SK-N-SH (cell line): ENCODE results near the gene NAA40.

Experiments used
- CTCF ChIP-seq: fragments of 200-600 bp; sonication (generic); IDR thresholded peaks from 2 replicates; pipeline ENCODE4 v1.6.1; 2017; ENCODE audit warnings: antibody characterized with exemption, mild to moderate bottlenecking, moderate library complexity
- EP300 ChIP-seq, 2 experiments: IDR thresholded peaks; 2 replicates each; pipeline versions ENCODE4 v1.4.0 to v1.6.1; 2012; ENCODE audit warnings: borderline replicate concordance in 1 of 2, low read depth in 1 of 2, low read length in 1 of 2
- GABPA ChIP-seq: IDR thresholded peaks from 2 replicates; pipeline ENCODE4 v1.4.0; 2012; ENCODE audit warnings: low read depth, mild to moderate bottlenecking
- IRF3 ChIP-seq: fragments of 150-350 bp; IDR thresholded peaks from 2 replicates; pipeline ENCODE4 v1.6.1; 2016; ENCODE audit warnings: mild to moderate bottlenecking, low read depth, low read length
- JUND ChIP-seq: IDR thresholded peaks from 2 replicates; pipeline ENCODE4 v1.4.0; 2012
- NRF1 ChIP-seq: IDR thresholded peaks from 2 replicates; pipeline ENCODE4 v1.6.1; 2012; ENCODE audit warnings: low read depth, mild to moderate bottlenecking, low read length
- PBX3 ChIP-seq: IDR thresholded peaks from 2 replicates; pipeline ENCODE4; 2012
- POLR2AphosphoS5 ChIP-seq: IDR thresholded peaks from 2 replicates; pipeline ENCODE4 v1.6.1; 2012; ENCODE audit warnings: low read depth, low read length
- SIN3A ChIP-seq: IDR thresholded peaks from 2 replicates; pipeline ENCODE4 v1.6.1; 2012; ENCODE audit warnings: low read depth, mild to moderate bottlenecking, low read length, moderate library complexity, borderline replicate concordance
- SMC3 ChIP-seq: IDR thresholded peaks from 2 replicates; pipeline ENCODE4 v1.6.1; 2012; ENCODE audit warnings: low read depth, low read length, improper control_type of control experiment
- TAF1 ChIP-seq: IDR thresholded peaks from 2 replicates; pipeline ENCODE4 v1.6.1; 2012; ENCODE audit warnings: low read depth, mild to moderate bottlenecking, low read length, moderate library complexity, borderline replicate concordance
- TCF12 ChIP-seq: IDR thresholded peaks from 2 replicates; pipeline ENCODE4 v1.4.0; 2012
- TEAD4 ChIP-seq: IDR thresholded peaks from 2 replicates; pipeline ENCODE4 v1.4.0; 2012; ENCODE audit warnings: mild to moderate bottlenecking, borderline replicate concordance; ENCODE audit not compliant: insufficient read depth
- YY1 ChIP-seq: IDR thresholded peaks from 2 replicates; pipeline ENCODE4 v1.4.0; 2012; ENCODE audit warnings: low read depth, mild to moderate bottlenecking

- TF ChIP-seq CTCF, result no peak
- TF ChIP-seq POLR2AphosphoS5, result no peak
- TF ChIP-seq TEAD4, result no peak
- no peak for TF ChIP-seq TAF1
- TF ChIP-seq YY1, result no peak
- no peak for TF ChIP-seq GABPA
- TF ChIP-seq EP300 (IDR thresholded peaks at IDR 0.05; ENCODE audit: borderline replicate concordance in 1 of 2, low read depth in 1 of 2, low read length in 1 of 2), result no peak
- no peak for TF ChIP-seq NRF1
- TF ChIP-seq PBX3, result no peak
- TF ChIP-seq IRF3, result no peak
- TF ChIP-seq SIN3A, result no peak
- no peak for TF ChIP-seq TCF12
- TF ChIP-seq SMC3, result no peak
- no peak for TF ChIP-seq JUND
Measured at GRCh38 chr11:64000740-64001483, 62.1 kb downstream of the NAA40 start.
